GM06990 (cell line): Measurements from ENCODE around the gene TIMM17A.

Source experiments
- DNase-seq: peaks from one replicate; pipeline ENCODE4 v3.0.0-alpha.2; 2011; ENCODE audit not compliant: insufficient read length; ENCODE audit errors: extremely low read depth
- H3K27me3 ChIP-seq: replicated peaks from 2 replicates; pipeline ENCODE4 v1.6.0; 2011; ENCODE audit warnings: low read length; ENCODE audit not compliant: control insufficient read depth, insufficient read depth
- H3K36me3 ChIP-seq: 2 replicates; pipeline ENCODE4 v1.5.1; 2011; ENCODE audit warnings: low read length; ENCODE audit not compliant: control insufficient read depth, insufficient read depth
- H3K4me3 ChIP-seq: replicated peaks from 2 replicates; pipeline ENCODE4 v1.5.1; 2011; ENCODE audit warnings: low read depth, mild to moderate bottlenecking, control low read depth, low read length
- CTCF ChIP-seq: IDR thresholded peaks from 2 replicates; pipeline ENCODE4 v1.5.1; 2011; ENCODE audit warnings: low read length, control low read depth, mild to moderate bottlenecking, inconsistent platforms; ENCODE audit not compliant: insufficient read depth, poor library complexity, severe bottlenecking

TIMM17A gene

GRCh38 chr1:202005958-202006357 is 50.7 kb downstream of the TIMM17A start:
- no peak for TF ChIP-seq CTCF
- Histone ChIP-seq H3K36me3 (peaks cover 18% of the 10 kb centered on the region), H3K4me3 (no peak overlapping the region), H3K27me3 (no peaks in the 10 kb centered on the region)
- no peak for DNase-seq

- no peak overlapping the region for H3K4me3 ChIP-seq
- peaks cover 11% of the 10 kb centered on the region for H3K36me3 ChIP-seq
- no peak for TF ChIP-seq CTCF
- no peaks in the 10 kb centered on the region for H3K27me3 ChIP-seq
- DNase-seq: no peak
Measured at GRCh38 chr1:202007304-202007703, 52.0 kb downstream of the TIMM17A start.

GRCh38 chr1:202007805-202008489 is 52.6 kb downstream of the TIMM17A start:
- Histone ChIP-seq H3K36me3 (peaks cover 9% of the 10 kb centered on the region), H3K27me3 (no peaks in the 10 kb centered on the region), H3K4me3 (no peak overlapping the region)
- no peak for TF ChIP-seq CTCF
- DNase-seq: no peak

GRCh38 chr1:202009326-202010179 is 54.2 kb downstream of the TIMM17A start:
- no peaks in the 10 kb centered on the region for H3K27me3 ChIP-seq
- H3K36me3 ChIP-seq: peaks cover 4% of the 10 kb centered on the region
- DNase-seq: peak; percentile 36
- H3K4me3 ChIP-seq: peak overlapping the region; percentile 16; the same call in 1 of the 2 replicates
- TF ChIP-seq CTCF: peak; percentile 84

GRCh38 chr1:202010180-202011015 is 55.1 kb downstream of the TIMM17A start, which contains the start of gene ELF3:
TSS of gene ELF3 (plus strand) at chr1:202010587. CDS start at chr1:202011137, 550 bp downstream.
- DNase-seq: peak; percentile 25
- peak within 1 kb of the TSS; percentile 16; the same call in 1 of the 2 replicates for H3K4me3 ChIP-seq
- no peak for TF ChIP-seq CTCF

More at GRCh38 chr1:202010180-202011015, 55.1 kb downstream of the TIMM17A start, which contains the start of gene ELF3:
- Histone ChIP-seq H3K27me3 (no peaks in the 10 kb centered on the region), H3K36me3 (0 out of 2 replicates have a peak, but pooled peaks cover 2% of the 10 kb centered on the region)
